ENCODE data around the gene DCLK2. TPM values are rescaled to one million over a fixed set of nuclear protein-coding genes. Genes with fewer than 3 reads are reported as not detected.
"Not testable (repeated sequence)": the region's sequence is repeated elsewhere in the genome, so short reads cannot be mapped to it uniquely, and the experiment has no call there.

DCLK2 gene
- total RNA-seq, 1 donor from 2014 or later: 4.9 TPM

- Histone ChIP-seq H3K4me1 (peaks cover 13% of the 10 kb centered on the region), H3K9me3 (no peaks in the 10 kb centered on the region), H3K4me3 (no peak overlapping the region), H3K27ac (peak overlapping the region; percentile 49), H3K36me3 (no peaks in the 10 kb centered on the region), H3K27me3 (no peaks in the 10 kb centered on the region)
- intact Hi-C loops (cut with DNase I): no loop called here
- no peak for DNase-seq
- TF ChIP-seq CTCF (IDR thresholded peaks at IDR 0.05): no peak
- no peak for ATAC-seq
Measured at GRCh38 chr4:150173432-150173861, 95.2 kb downstream of the DCLK2 start.

- Histone ChIP-seq H3K9me3 (no peaks in the 10 kb centered on the region), H3K27ac (peak overlapping the region; percentile 32), H3K4me3 (no peak overlapping the region), H3K36me3 (no peaks in the 10 kb centered on the region), H3K4me1 (peaks cover 13% of the 10 kb centered on the region), H3K27me3 (no peaks in the 10 kb centered on the region)
- intact Hi-C loops (cut with DNase I): no loop called here
- ATAC-seq (peak; percentile 80), DNase-seq (no peak)
- no peak for TF ChIP-seq CTCF (IDR thresholded peaks at IDR 0.05)
Measured at GRCh38 chr4:150173982-150174398, 95.7 kb downstream of the DCLK2 start.

- no peaks in the 10 kb centered on the region for H3K36me3 ChIP-seq
- DNase-seq (no peak), ATAC-seq (no peak)
- TF ChIP-seq CTCF (IDR thresholded peaks at IDR 0.05): no peak
- H3K9me3 ChIP-seq: no peaks in the 10 kb centered on the region
- H3K4me1 ChIP-seq: peaks cover 13% of the 10 kb centered on the region
- no peaks in the 10 kb centered on the region for H3K27me3 ChIP-seq
- intact Hi-C loops (cut with DNase I): no loop called here
- H3K27ac ChIP-seq: no peak overlapping the region
- no peak overlapping the region for H3K4me3 ChIP-seq
Measured at GRCh38 chr4:150176547-150176946, 98.3 kb downstream of the DCLK2 start.

GRCh38 chr4:150178161-150178560 is 99.9 kb downstream of the DCLK2 start:
- DNase-seq: no peak
- Histone ChIP-seq H3K9me3 (no peaks in the 10 kb centered on the region), H3K4me1 (peaks cover 11% of the 10 kb centered on the region), H3K4me3 (no peak overlapping the region), H3K27me3 (no peaks in the 10 kb centered on the region), H3K27ac (no peak overlapping the region), H3K36me3 (no peaks in the 10 kb centered on the region)
- no peak for TF ChIP-seq CTCF (IDR thresholded peaks at IDR 0.05)
- intact Hi-C loops (cut with DNase I): no loop called here
- no peak for ATAC-seq

GRCh38 chr4:150181536-150181935 is 103.3 kb downstream of the DCLK2 start:
- no peak overlapping the region for H3K4me3 ChIP-seq
- ATAC-seq: no peak
- no peak overlapping the region for H3K27ac ChIP-seq
- no peaks in the 10 kb centered on the region for H3K9me3 ChIP-seq
- peaks cover under 1% of the 10 kb centered on the region for H3K4me1 ChIP-seq
- no peak for TF ChIP-seq CTCF (IDR thresholded peaks at IDR 0.05)
- intact Hi-C loops (cut with DNase I): no loop called here
- no peak for DNase-seq
- H3K27me3 ChIP-seq: no peaks in the 10 kb centered on the region
- no peaks in the 10 kb centered on the region for H3K36me3 ChIP-seq

GRCh38 chr4:150182794-150183193 is 104.5 kb downstream of the DCLK2 start:
- no peak for TF ChIP-seq CTCF (IDR thresholded peaks at IDR 0.05)
- intact Hi-C loops (cut with DNase I): no loop called here
- Histone ChIP-seq H3K4me1 (no peaks in the 10 kb centered on the region), H3K27me3 (no peaks in the 10 kb centered on the region), H3K27ac (no peak overlapping the region), H3K36me3 (no peaks in the 10 kb centered on the region), H3K4me3 (no peak overlapping the region), H3K9me3 (no peaks in the 10 kb centered on the region)
- DNase-seq (no peak), ATAC-seq (no peak)

GRCh38 chr4:150185033-150185432 is 106.8 kb downstream of the DCLK2 start:
- DNase-seq; H3K9me3 ChIP-seq; intact Hi-C loops (cut with DNase I); H3K27ac ChIP-seq; H3K4me1 ChIP-seq; H3K27me3 ChIP-seq; ATAC-seq; H3K36me3 ChIP-seq; H3K4me3 ChIP-seq: not testable (repeated sequence)
